RWPE1 (cell line): ENCODE results near the gene GPSM3.
"Not testable (repeated sequence)": the region's sequence is repeated elsewhere in the genome, so short reads cannot be mapped to it uniquely, and the experiment has no call there.

Experiments
- CTCF ChIA-PET: fragments of 350-600 bp; sonication (Branson Sonifier 250); formaldehyde crosslinking; extraction: SDS; loops from one replicate; lab custom pipeline; 2021; lab: Yijun Ruan, JAX
- POLR2A ChIA-PET: fragments of 400-600 bp; formaldehyde crosslinking; extraction: SDS; loops from one replicate; lab custom pipeline; 2020; ENCODE audit warnings: antibody characterized with exemption; ENCODE audit not compliant: low non-redundant PET; lab: Yijun Ruan, JAX
- DNase-seq: peaks from one replicate; pipeline ENCODE4 v3.0.0; 2012; ENCODE audit warnings: low spot score
- H3K27ac ChIP-seq: fragments of 450-650 bp; 2 replicates; pipeline ENCODE4 v1.5.1; 2017
- TF ChIP-seq, protein P1 (sequence below): fragments of 450-650 bp; conservative IDR thresholded peaks from 2 replicates; pipeline ENCODE4 v1.5.1; 2017; ENCODE audit warnings: low read depth, mild to moderate bottlenecking

Gene GPSM3

DNA sequence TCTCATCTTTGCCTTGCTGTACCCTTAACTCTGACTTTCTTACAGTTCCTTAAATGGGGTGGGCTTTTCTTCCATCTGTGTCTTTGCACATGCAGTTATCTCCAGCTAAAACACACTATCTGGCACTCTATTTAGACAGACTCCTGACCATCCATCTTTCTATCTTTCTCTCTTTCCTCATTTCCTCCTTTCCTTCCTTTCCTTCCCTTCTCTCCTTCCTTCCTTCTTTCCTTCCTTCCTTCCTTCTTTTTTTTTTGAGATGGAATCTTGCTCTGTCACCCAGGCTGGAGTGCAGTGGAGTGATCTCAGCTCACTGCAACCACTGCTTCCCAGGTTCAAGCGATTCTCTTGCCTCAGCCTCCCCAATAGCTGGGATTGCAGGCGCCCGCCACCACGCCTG, 23.2 kb upstream of the GPSM3 start:
- ChIA-PET POLR2A (no interaction called here), CTCF (no interaction called here)
- no peak overlapping the region for H3K27ac ChIP-seq
- DNase-seq = no peak
- TF ChIP-seq, protein P1, sequence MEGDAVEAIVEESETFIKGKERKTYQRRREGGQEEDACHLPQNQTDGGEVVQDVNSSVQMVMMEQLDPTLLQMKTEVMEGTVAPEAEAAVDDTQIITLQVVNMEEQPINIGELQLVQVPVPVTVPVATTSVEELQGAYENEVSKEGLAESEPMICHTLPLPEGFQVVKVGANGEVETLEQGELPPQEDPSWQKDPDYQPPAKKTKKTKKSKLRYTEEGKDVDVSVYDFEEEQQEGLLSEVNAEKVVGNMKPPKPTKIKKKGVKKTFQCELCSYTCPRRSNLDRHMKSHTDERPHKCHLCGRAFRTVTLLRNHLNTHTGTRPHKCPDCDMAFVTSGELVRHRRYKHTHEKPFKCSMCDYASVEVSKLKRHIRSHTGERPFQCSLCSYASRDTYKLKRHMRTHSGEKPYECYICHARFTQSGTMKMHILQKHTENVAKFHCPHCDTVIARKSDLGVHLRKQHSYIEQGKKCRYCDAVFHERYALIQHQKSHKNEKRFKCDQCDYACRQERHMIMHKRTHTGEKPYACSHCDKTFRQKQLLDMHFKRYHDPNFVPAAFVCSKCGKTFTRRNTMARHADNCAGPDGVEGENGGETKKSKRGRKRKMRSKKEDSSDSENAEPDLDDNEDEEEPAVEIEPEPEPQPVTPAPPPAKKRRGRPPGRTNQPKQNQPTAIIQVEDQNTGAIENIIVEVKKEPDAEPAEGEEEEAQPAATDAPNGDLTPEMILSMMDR = no peak

DNA sequence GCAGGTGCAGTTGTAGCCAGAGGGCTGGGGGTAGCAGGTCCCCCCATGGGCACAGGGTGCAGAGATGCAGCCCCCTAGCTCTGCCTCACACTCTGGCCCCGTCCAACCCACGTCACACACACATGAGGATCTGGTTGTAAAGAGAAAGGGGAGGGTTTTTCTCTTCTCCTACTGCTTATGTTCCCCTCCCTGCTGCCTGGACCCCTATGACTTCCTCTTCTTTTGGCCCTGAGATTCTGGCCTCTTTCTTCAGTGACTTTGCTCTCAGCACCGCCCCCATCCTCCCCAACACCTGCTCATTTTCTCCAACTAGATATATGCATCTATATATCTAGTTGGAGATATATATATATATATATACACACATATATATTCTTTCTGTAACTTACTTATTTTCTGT, 21.7 kb upstream of the GPSM3 start:
- no peak overlapping the region for H3K27ac ChIP-seq
- POLR2A ChIA-PET = no interaction called here

DNA sequence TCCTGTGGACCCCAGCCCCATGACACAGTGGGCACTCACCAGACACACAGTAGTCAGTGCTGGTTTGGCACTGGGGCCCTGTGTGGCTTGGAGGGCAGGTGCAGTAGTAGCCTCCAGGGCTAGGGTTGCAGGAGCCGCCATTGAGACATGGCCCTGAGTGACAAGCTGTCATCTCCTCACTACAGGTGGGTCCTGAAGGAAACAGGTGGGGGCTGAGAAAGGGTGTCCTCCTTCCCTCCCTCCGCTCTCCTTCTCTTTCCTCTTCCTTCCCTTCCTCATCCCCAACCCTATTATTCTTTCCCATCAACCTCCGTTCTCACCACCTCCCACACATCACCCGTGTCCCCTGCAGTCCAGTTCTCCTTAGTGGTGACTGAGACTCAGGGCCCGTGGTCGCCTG, 21.2 kb upstream of the GPSM3 start:
- DNase-seq = no peak
- ChIA-PET CTCF (no interaction called here), POLR2A (no interaction called here)
- TF ChIP-seq, protein P1 = no peak
- no peak overlapping the region for H3K27ac ChIP-seq

More for the DNA sequence above, 21.7 kb upstream of the GPSM3 start:
- CTCF ChIA-PET = interaction anchor here (0.6 kb wide), 1 partner anchor 1020 kb away, joined by 3 read pairs; no protein-coding TSS in a partner anchor
- no peak for DNase-seq
- TF ChIP-seq, protein P1 = no peak

DNA sequence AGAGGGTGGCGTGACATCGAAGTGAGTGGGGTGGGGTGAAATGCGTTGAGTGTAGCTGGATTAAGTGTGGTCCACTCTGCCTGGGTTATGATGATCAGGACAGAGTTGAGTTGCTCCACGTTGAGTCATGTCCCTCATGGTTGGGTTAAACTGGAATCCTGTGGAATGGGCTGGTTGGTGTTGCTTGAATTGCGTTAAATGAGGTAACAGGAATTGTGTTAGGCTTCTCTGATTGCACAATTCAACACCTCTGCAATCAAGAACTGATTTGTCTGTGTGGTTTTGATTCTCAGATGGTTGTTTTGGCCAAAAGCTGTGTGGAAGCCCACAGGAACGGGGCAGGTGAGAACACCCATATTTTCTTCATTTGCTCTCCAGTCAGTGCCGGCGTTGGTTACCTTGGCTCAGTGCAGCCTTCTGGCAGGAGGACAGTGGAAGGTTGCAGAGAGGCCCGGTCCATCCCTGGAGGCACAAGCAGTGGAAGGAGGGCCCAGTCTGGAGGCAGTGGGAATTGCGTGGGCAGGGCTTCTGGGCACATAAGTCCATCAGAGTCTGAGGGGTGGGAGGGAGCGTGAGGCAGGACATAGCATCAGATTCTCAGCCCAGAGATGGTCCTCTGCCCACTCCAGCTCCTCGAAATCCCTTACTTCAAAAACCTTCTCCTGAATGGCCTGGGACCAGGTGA, 19.8 kb upstream of the GPSM3 start:
- H3K27ac ChIP-seq = no peak overlapping the region
- DNase-seq = no peak
- ChIA-PET CTCF (no interaction called here), POLR2A (no interaction called here)
- TF ChIP-seq, protein P1 = no peak

DNA sequence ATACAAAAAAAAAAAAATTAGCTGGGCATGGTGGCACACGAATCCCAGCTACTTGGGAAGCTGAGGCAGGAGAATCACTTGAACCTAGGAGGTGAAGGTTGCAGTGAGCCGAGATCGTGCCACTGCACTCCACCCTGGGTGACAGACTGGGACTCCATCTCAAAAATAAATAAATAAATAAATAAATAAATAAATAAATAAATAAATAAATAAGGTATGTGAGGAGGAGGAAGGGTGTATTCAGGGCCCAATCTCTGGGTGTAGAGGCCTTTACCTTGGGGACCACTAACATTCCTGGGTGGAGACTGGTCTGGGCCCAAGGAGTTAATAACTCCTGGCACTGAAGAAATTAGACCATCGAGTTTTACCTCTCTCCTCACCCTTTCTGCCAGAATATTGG, 19.0 kb upstream of the GPSM3 start:
- H3K27ac ChIP-seq, DNase-seq, CTCF ChIA-PET, POLR2A ChIA-PET: not testable (repeated sequence)

DNA sequence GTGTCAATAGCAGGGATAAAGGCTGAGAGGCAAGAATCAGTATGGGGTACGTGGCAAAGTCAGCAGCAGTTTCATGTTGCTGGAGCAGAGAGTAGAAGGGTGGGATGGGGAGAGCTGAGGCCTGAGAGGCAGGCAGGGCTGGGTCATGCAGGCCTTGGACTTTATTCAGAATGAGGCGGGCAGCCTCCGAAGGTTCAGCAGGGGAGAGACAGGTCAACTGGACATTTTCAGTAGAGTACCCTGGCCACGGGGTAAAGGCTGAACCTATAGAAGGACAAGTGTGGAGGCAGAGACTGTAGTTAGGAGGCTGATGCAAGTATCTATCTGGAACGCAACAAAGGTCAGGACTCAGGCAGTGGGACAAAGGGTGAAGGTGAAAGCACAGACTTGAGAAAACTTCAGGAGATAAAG, 17.8 kb upstream of the GPSM3 start:
- DNase-seq = no peak
- TF ChIP-seq, protein P1 = no peak
- ChIA-PET CTCF (no interaction called here), POLR2A (no interaction called here)
- H3K27ac ChIP-seq = no peak overlapping the region

DNA sequence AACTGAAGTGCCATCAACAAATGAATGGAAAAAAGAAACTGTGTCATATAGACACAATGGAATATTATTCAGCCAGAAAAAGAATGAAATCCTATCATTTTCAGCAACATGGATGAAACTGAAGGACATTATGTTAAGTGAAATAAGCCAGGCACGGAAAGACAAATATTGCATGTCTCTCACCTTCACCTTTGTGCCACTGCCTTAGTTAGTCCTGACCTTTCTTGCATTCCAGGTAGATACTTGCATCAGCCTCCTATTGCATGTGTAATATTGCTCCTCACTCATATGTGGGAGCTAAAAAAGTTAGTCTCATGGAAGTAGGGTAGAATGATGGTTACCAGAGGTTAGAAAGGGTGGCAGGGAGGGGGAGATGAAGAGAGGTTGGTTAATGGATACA, 16.6 kb upstream of the GPSM3 start:
- TF ChIP-seq, protein P1 = no peak
- ChIA-PET POLR2A (no interaction called here), CTCF (no interaction called here)
- no peak overlapping the region for H3K27ac ChIP-seq
- DNase-seq = no peak
